ENCODE results near the gene GINS3. TPM values are rescaled to one million over a fixed set of nuclear protein-coding genes. Genes with fewer than 3 reads are reported as not detected.
"Not testable (repeated sequence)": the region's sequence is repeated elsewhere in the genome, so short reads cannot be mapped to it uniquely, and the experiment has no call there.

Gene GINS3
- total RNA-seq, 4 donors from 2014 or later, result 0.77 to 5.9 (median 5.0) TPM

- no peaks in the 10 kb centered on the region for H3K4me1 ChIP-seq
- H3K9me3 ChIP-seq, result no peaks in the 10 kb centered on the region
- intact Hi-C loops (cut with DNase I; ENCODE audit: low total_unique reads), result no loop called here
- TF ChIP-seq CTCF (IDR thresholded peaks at IDR 0.05), result no peak
- no peak for TF ChIP-seq POLR2A (IDR thresholded peaks at IDR 0.05)
- H3K4me3 ChIP-seq, result no peak overlapping the region
- no peak for DNase-seq
- H3K27ac ChIP-seq, result no peak overlapping the region
- no peaks in the 10 kb centered on the region for H3K27me3 ChIP-seq
- H3K36me3 ChIP-seq, result no peaks in the 10 kb centered on the region
Measured at GRCh38 chr16:58385218-58385773, 7.0 kb upstream of the GINS3 start.

DNA sequence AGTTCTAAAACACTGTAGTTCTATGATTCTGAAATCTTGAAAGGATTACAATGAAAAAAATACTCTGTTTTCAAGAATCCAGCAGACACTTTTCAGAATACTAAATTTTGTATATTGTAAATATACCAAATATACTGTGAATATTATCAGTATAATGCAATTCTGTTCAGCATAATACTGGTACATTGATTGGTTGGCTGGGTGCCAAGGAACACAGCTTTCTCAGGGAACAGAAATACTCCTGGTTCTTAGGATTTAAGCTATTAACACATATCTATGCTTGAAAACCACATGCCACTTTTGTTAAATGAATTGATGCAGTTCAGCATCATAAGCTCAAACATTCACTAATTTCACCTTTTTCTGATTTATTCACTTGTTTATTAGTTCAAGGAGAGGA, 2.5 kb upstream of the GINS3 start:
- no peaks in the 10 kb centered on the region for H3K27me3 ChIP-seq
- no peak for TF ChIP-seq POLR2A (IDR thresholded peaks at IDR 0.05)
- TF ChIP-seq CTCF (IDR thresholded peaks at IDR 0.05), result no peak
- no peak overlapping the region for H3K4me3 ChIP-seq
- H3K9me3 ChIP-seq, result no peaks in the 10 kb centered on the region
- no peaks in the 10 kb centered on the region for H3K4me1 ChIP-seq
- H3K27ac ChIP-seq, result no peak overlapping the region
- intact Hi-C loops (cut with DNase I; ENCODE audit: low total_unique reads), result no loop called here
- no peaks in the 10 kb centered on the region for H3K36me3 ChIP-seq
- no peak for DNase-seq

GRCh38 chr16:58393138-58393504, 850 bp downstream of the GINS3 start:
- H3K4me3 ChIP-seq, result peak overlapping the region; percentile 84 to 88
- DNase-seq, result no peak
- no peaks in the 10 kb centered on the region for H3K27me3 ChIP-seq
- intact Hi-C loops (cut with DNase I; ENCODE audit: low total_unique reads), result no loop called here
- H3K9me3 ChIP-seq, result no peaks in the 10 kb centered on the region
- no peaks in the 10 kb centered on the region for H3K36me3 ChIP-seq
- H3K4me1 ChIP-seq, result no peaks in the 10 kb centered on the region
- TF ChIP-seq CTCF (IDR thresholded peaks at IDR 0.05), result no peak
- TF ChIP-seq POLR2A (IDR thresholded peaks at IDR 0.05), result no peak
- peak overlapping the region; percentile 80 to 85 for H3K27ac ChIP-seq

DNA sequence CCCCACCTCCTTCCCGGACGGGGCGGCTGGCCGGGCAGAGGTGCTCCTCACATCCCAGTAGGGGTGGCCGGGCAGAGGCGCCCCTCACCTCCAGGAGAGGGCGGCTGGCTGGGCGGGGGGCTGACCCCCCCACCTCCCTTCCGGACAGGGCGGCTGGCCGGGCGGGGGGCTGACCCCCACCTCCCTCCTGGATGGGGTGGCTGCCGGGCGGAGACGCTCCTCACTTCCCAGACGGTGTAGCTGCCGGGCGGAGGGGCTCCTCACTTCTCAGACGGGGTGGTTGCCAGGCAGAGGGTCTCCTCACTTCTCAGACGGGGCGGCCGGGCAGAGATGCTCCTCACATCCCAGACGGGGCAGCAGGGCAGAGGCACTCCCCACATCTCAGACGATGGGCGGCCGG, 4.6 kb downstream of the GINS3 start:
- intact Hi-C loops (cut with DNase I; ENCODE audit: low total_unique reads); H3K4me1 ChIP-seq; H3K4me3 ChIP-seq; DNase-seq; H3K9me3 ChIP-seq; H3K36me3 ChIP-seq; H3K27me3 ChIP-seq; H3K27ac ChIP-seq: not testable (repeated sequence)

GRCh38 chr16:58399718-58400633, 7.7 kb downstream of the GINS3 start:
- Histone ChIP-seq H3K27me3 (no peaks in the 10 kb centered on the region), H3K9me3 (no peaks in the 10 kb centered on the region), H3K4me3 (no peak overlapping the region), H3K4me1 (no peaks in the 10 kb centered on the region), H3K27ac (no peak overlapping the region), H3K36me3 (no peaks in the 10 kb centered on the region)
- no peak for DNase-seq
- intact Hi-C loops (cut with DNase I; ENCODE audit: low total_unique reads), result no loop called here
- TF ChIP-seq CTCF (IDR thresholded peaks at IDR 0.05), result no peak
- no peak for TF ChIP-seq POLR2A (IDR thresholded peaks at IDR 0.05)

DNA sequence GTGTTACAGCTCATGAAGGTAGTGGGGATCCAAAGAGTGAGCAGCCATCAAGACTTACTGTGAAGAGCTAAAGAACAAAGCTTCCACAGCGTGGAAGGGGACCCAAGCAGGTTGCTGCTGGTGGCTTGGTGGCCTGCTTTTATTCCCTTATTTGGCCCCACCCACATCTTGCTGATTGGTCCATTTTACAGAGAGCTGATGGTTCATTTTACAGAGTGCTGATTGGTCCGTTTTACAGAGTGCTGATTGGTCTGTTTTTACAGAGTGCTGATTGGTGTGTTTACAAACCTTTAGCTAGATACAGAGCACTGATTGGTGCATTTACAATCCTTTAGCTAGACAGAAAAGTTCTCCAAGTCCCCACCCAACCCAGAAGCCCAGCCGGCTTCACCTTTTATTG, 9.0 kb downstream of the GINS3 start:
- H3K9me3 ChIP-seq; H3K27ac ChIP-seq; H3K4me3 ChIP-seq; H3K4me1 ChIP-seq; intact Hi-C loops (cut with DNase I; ENCODE audit: low total_unique reads); H3K27me3 ChIP-seq; H3K36me3 ChIP-seq; DNase-seq: not testable (repeated sequence)

Measured in uterus (tissue), 4 donors.